Measurements from ENCODE around the gene ATP5F1B. TPM values are rescaled to one million over a fixed set of nuclear protein-coding genes. Genes with fewer than 3 reads are reported as not detected.

Gene ATP5F1B
- total and polyA plus RNA-seq, 9 of the 15 experiments (the other 6 are each of a cell fraction or from before 2014, with no cell fraction given), result 908 to 3,125 (median 1,482) TPM

GRCh38 chr12:56687223-56688128, 41.7 kb upstream of the ATP5F1B start:
- Histone ChIP-seq H3K4me2 (ENCODE audit: insufficient read depth, low read length) (peak overlapping the region; percentile 96), H3K79me2 (ENCODE audit: control insufficient read depth, insufficient read depth, low read length) (peaks cover 72% of the 10 kb centered on the region), H4K20me1 (replicated peaks; ENCODE audit: control insufficient read depth, insufficient read depth, low read length) (peaks cover 16% of the 10 kb centered on the region), H3K27me3 (ENCODE audit: control insufficient read depth in 2 of 2, insufficient read depth in 2 of 2, low read length in 2 of 2) (no peaks in the 10 kb centered on the region), H3K9me1 (ENCODE audit: control insufficient read depth, insufficient read depth, low read length) (no peaks in the 10 kb centered on the region), H3K4me3 (peak overlapping the region; percentile 97), H3K36me3 (ENCODE audit: control insufficient read depth, insufficient read depth, low read length) (peaks cover 37% of the 10 kb centered on the region), H3K4me1 (replicated peaks in 1 of 2; ENCODE audit: control insufficient read depth in 2 of 2, insufficient read depth in 2 of 2, low read length in 2 of 2) (peaks cover 4 to 33% of the 10 kb centered on the region in 2 experiments; a peak in 4 of 5 replicates), H3K27ac (ENCODE audit: extremely low read depth, low read depth, low read length) (peak overlapping the region; percentile 99), H2AFZ (ENCODE audit: low read depth, low read length) (no peak overlapping the region; the same call in 1 of the 2 replicates), H3K9ac (ENCODE audit: insufficient read depth in 1 of 2, low read depth in 2 of 2, low read length in 2 of 2) (peak overlapping the region; percentile 100), H3K9me3 (replicated peaks; ENCODE audit: control insufficient read depth, insufficient read depth, low read depth, low read length) (no peaks in the 10 kb centered on the region)
- DNase-seq (ENCODE audit: extremely low read depth in 1 of 4, low spot score in 3 of 4) (peak in 3 of 4 experiments; percentile 60 to 67 (median 65)), FAIRE-seq (no peak), ATAC-seq (peak; percentile 9)
- BruUV-seq (replicated peaks), result TSS peak; percentile 58
- 2% methylated on average over 52 of the region's 62 CpGs for WGBS (ENCODE audit: insufficient coverage, low coverage, missing lambda C conversion rate)
- POLR2A ChIA-PET, result interaction anchor here (0.6 to 4.4 kb wide), 19 partner anchors 9 to 242 kb away, joined by 3 to 25 read pairs (median 5); partner anchors contain the start of genes ATP5F1B, NACA and PRIM1
- CTCF ChIA-PET (ENCODE audit: low intra/inter-chr PET ratio), result no interaction called here
- in situ Hi-C loops (cut with MboI), result no loop called here
- intact Hi-C loops (cut with micrococcal nuclease), result loop anchor here (1.0 to 2.0 kb wide), 4 partner anchors 12 to 65 kb away; partner anchors contain the start of genes NACA and PRIM1
- TF ChIP-seq CC2D1A (IDR thresholded peaks at IDR 0.05) (no peak), ZBTB9 (CRISPR knock-in tag; IDR thresholded peaks at IDR 0.05) (no peak), ZNF239 (CRISPR knock-in tag; IDR thresholded peaks at IDR 0.05) (peak; percentile 9; the same call in 1 of the 2 replicates), MTA3 (IDR thresholded peaks at IDR 0.05; ENCODE audit: borderline replicate concordance) (no peak; the same call in 1 of the 2 replicates), JUN (IDR thresholded peaks at IDR 0.05; ENCODE audit: borderline replicate concordance, low read depth, low read length) (no peak), JUN (CRISPR knock-in tag; IDR thresholded peaks at IDR 0.05; ENCODE audit: borderline replicate concordance) (peak; percentile 56), SIN3B (IDR thresholded peaks at IDR 0.05; ENCODE audit: low read depth) (no peak), BCLAF1 (IDR thresholded peaks at IDR 0.05; ENCODE audit: borderline replicate concordance in 1 of 2, control insufficient read depth in 1 of 2, low read depth in 2 of 2, low read length in 1 of 2) (no peak), MTF1 (CRISPR knock-in tag; IDR thresholded peaks at IDR 0.05; ENCODE audit: borderline replicate concordance) (no peak), ZNF121 (CRISPR knock-in tag; conservative IDR thresholded peaks at IDR 0.05) (no peak), TAF1 (IDR thresholded peaks at IDR 0.05; ENCODE audit: control insufficient read depth, extremely low read depth, insufficient read depth, low read length, severe bottlenecking) (peak; percentile 30), RFX7 (CRISPR knock-in tag; IDR thresholded peaks at IDR 0.05) (no peak), KLF1 (tag; IDR thresholded peaks at IDR 0.05) (no peak)
- TF ChIP-seq, protein P1, sequence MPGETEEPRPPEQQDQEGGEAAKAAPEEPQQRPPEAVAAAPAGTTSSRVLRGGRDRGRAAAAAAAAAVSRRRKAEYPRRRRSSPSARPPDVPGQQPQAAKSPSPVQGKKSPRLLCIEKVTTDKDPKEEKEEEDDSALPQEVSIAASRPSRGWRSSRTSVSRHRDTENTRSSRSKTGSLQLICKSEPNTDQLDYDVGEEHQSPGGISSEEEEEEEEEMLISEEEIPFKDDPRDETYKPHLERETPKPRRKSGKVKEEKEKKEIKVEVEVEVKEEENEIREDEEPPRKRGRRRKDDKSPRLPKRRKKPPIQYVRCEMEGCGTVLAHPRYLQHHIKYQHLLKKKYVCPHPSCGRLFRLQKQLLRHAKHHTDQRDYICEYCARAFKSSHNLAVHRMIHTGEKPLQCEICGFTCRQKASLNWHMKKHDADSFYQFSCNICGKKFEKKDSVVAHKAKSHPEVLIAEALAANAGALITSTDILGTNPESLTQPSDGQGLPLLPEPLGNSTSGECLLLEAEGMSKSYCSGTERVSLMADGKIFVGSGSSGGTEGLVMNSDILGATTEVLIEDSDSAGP (CRISPR knock-in tag; IDR thresholded peaks at IDR 0.05), result no peak
